Measurements from ENCODE around the gene STARD7.

DNA sequence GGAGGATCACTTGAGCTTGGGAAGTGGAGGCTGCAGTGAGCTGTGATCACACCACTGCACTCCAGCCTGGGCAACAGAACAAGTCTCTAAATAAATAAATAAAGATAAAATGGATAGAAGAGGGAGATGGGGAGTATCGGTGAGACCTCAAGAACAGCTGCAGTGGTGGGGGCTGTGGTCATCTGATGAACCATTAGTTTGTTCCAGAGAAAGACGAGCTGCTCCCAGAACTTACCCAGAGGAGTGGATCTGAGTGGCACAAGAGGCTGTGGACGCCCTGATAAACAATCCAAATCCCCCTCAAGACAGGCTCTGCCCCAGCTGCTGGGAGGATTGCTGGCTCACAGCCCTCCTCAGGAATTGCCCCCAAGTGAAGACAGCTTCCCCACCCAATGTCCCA is 30.5 kb upstream of the STARD7 start:
- TF ChIP-seq RARB (CRISPR knock-in tag; IDR thresholded peaks at IDR 0.05) = no peak
- TF ChIP-seq CSDC2 (CRISPR knock-in tag; IDR thresholded peaks at IDR 0.05) = no peak
- no peak for TF ChIP-seq ARNTL (CRISPR knock-in tag; IDR thresholded peaks at IDR 0.05; ENCODE audit: borderline replicate concordance, low read depth)
- no peak for TF ChIP-seq ZFP30 (CRISPR knock-in tag; IDR thresholded peaks at IDR 0.05)
- TF ChIP-seq, protein P1, sequence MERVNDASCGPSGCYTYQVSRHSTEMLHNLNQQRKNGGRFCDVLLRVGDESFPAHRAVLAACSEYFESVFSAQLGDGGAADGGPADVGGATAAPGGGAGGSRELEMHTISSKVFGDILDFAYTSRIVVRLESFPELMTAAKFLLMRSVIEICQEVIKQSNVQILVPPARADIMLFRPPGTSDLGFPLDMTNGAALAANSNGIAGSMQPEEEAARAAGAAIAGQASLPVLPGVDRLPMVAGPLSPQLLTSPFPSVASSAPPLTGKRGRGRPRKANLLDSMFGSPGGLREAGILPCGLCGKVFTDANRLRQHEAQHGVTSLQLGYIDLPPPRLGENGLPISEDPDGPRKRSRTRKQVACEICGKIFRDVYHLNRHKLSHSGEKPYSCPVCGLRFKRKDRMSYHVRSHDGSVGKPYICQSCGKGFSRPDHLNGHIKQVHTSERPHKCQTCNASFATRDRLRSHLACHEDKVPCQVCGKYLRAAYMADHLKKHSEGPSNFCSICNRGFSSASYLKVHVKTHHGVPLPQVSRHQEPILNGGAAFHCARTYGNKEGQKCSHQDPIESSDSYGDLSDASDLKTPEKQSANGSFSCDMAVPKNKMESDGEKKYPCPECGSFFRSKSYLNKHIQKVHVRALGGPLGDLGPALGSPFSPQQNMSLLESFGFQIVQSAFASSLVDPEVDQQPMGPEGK (CRISPR knock-in tag; IDR thresholded peaks at IDR 0.05; ENCODE audit: borderline replicate concordance) = no peak
